MCF 10A (cell line): ENCODE data around the gene SPECC1L. TPM values are rescaled to one million over a fixed set of nuclear protein-coding genes. Genes with fewer than 3 reads are reported as not detected.
A peak's percentile ranks its signal among the peaks of the same experiment; 100 is the strongest.

Experiments used
- BruUV-seq: library from RNA; stranded (reverse); fragments of 400-500 nt; replicated peaks from 2 replicates; lab custom pipeline; 2021; lab: Mats Ljungman, UMichigan
- CTCF ChIA-PET: fragments of 300-600 bp; sonication (Branson Sonifier 250); formaldehyde crosslinking; extraction: SDS; loops from one replicate; lab custom pipeline; 2021; ENCODE audit warnings: antibody characterized with exemption, inconsistent platforms; lab: Yijun Ruan, JAX
- POLR2A ChIA-PET: fragments of 300-600, 350-650 bp; sonication (Branson Sonifier 250); formaldehyde crosslinking; extraction: SDS; loops from one replicate; lab custom pipeline; 2020; ENCODE audit warnings: antibody characterized with exemption, inconsistent platforms; lab: Yijun Ruan, JAX
- DNase-seq: peaks from one replicate; pipeline ENCODE4 v3.0.0-alpha.2; 2018; ENCODE audit not compliant: unreplicated experiment
- H3K27ac Mint-ChIP-seq: one replicate; pipeline ENCODE4 v1.8.0; 2022; ENCODE audit warnings: mild to moderate bottlenecking, low read depth, mixed read lengths; ENCODE audit not compliant: unreplicated experiment
- H3K27me3 Mint-ChIP-seq: one replicate; pipeline ENCODE4 v1.8.0; 2022; ENCODE audit warnings: mixed read lengths; ENCODE audit not compliant: insufficient read depth, unreplicated experiment
- H3K36me3 Mint-ChIP-seq: one replicate; pipeline ENCODE4 v1.8.0; 2022; ENCODE audit warnings: mild to moderate bottlenecking, moderate library complexity, mixed read lengths; ENCODE audit not compliant: insufficient read depth, unreplicated experiment
- H3K4me1 Mint-ChIP-seq: one replicate; pipeline ENCODE4 v1.8.0; 2022; ENCODE audit warnings: mixed read lengths; ENCODE audit not compliant: insufficient read depth, unreplicated experiment
- H3K4me3 Mint-ChIP-seq: one replicate; pipeline ENCODE4 v1.8.0; 2022; ENCODE audit warnings: mild to moderate bottlenecking, moderate library complexity, mixed read lengths; ENCODE audit not compliant: unreplicated experiment
- H3K9me3 Mint-ChIP-seq: one replicate; pipeline ENCODE4 v1.8.0; 2022; ENCODE audit warnings: mixed read lengths; ENCODE audit not compliant: unreplicated experiment
- CTCF ChIP-seq: fragments of 200-600 bp; IDR thresholded peaks from one replicate; pipeline ENCODE4 v1.8.0; 2022; ENCODE audit warnings: antibody characterized with exemption, mild to moderate bottlenecking; ENCODE audit not compliant: unreplicated experiment
- intact Hi-C: fragments of 100-400 bp; cut with micrococcal nuclease; formaldehyde crosslinking; loops from 2 replicates; pipeline ENCODE4 v1.14.1; 2022
- total RNA-seq: library from RNA; stranded (reverse); gene quantifications from 2 replicates; pipeline ENCODE4 v1.2.3, GENCODE V29; 2022

The SPECC1L gene
- total RNA-seq, 1 experiment from 2014 or later, result 60.4 TPM

GRCh38 chr22:24370401-24370800, 99.8 kb downstream of the SPECC1L start:
- H3K27ac Mint-ChIP-seq, result no peak overlapping the region
- DNase-seq, result no peak
- peaks cover 5% of the 10 kb centered on the region for H3K4me1 Mint-ChIP-seq
- no peaks in the 10 kb centered on the region for H3K27me3 Mint-ChIP-seq
- H3K9me3 Mint-ChIP-seq, result no peaks in the 10 kb centered on the region
- BruUV-seq, result no TSS peak
- ChIA-PET POLR2A (no interaction called here), CTCF (no interaction called here)
- intact Hi-C loops, result no loop called here
- no peak for TF ChIP-seq CTCF
- no peak overlapping the region for H3K4me3 Mint-ChIP-seq
- H3K36me3 Mint-ChIP-seq, result peaks cover 81% of the 10 kb centered on the region

GRCh38 chr22:24376002-24376401, 105.4 kb downstream of the SPECC1L start:
- ChIA-PET POLR2A (interaction anchor here (0.7 kb wide), 1 partner anchor 42 kb away, joined by 3 read pairs; no protein-coding TSS in a partner anchor), CTCF (interaction anchor here (0.6 to 0.9 kb wide), 2 partner anchors 147 to 223 kb away, joined by 3 read pairs; no protein-coding TSS in a partner anchor)
- Mint-ChIP-seq H3K4me1 (no peaks in the 10 kb centered on the region), H3K27ac (peak overlapping the region; percentile 31), H3K36me3 (peaks cover 76% of the 10 kb centered on the region), H3K27me3 (no peaks in the 10 kb centered on the region), H3K4me3 (no peak overlapping the region), H3K9me3 (no peaks in the 10 kb centered on the region)
- intact Hi-C loops, result no loop called here
- TF ChIP-seq CTCF, result no peak
- no peak for DNase-seq
- no TSS peak for BruUV-seq

- no peak for TF ChIP-seq CTCF
- Mint-ChIP-seq H3K9me3 (no peaks in the 10 kb centered on the region), H3K36me3 (peaks cover 76% of the 10 kb centered on the region), H3K4me1 (no peaks in the 10 kb centered on the region), H3K4me3 (no peak overlapping the region), H3K27me3 (no peaks in the 10 kb centered on the region), H3K27ac (no peak overlapping the region)
- BruUV-seq, result no TSS peak
- intact Hi-C loops, result no loop called here
- CTCF ChIA-PET, result interaction anchor here (0.9 kb wide), 1 partner anchor 146 kb away, joined by 3 read pairs; no protein-coding TSS in a partner anchor
- DNase-seq, result no peak
- POLR2A ChIA-PET, result no interaction called here
Measured at GRCh38 chr22:24376586-24376985, 106.0 kb downstream of the SPECC1L start.

- intact Hi-C loops, result no loop called here
- Mint-ChIP-seq H3K27me3 (no peaks in the 10 kb centered on the region), H3K4me1 (no peaks in the 10 kb centered on the region), H3K27ac (no peak overlapping the region), H3K4me3 (no peak overlapping the region), H3K36me3 (peaks cover 54% of the 10 kb centered on the region), H3K9me3 (no peaks in the 10 kb centered on the region)
- BruUV-seq, result no TSS peak
- CTCF ChIA-PET, result no interaction called here
- DNase-seq, result no peak
- POLR2A ChIA-PET, result no interaction called here
- TF ChIP-seq CTCF, result no peak
Measured at GRCh38 chr22:24379536-24379935, 108.9 kb downstream of the SPECC1L start.
